GM12878 (cell line): ENCODE measurements around the gene FOXP1. TPM values are rescaled to one million over a fixed set of nuclear protein-coding genes. Genes with fewer than 3 reads are reported as not detected.

Experiments used
- ATAC-seq: fragments of 200-7000 bp; cut with Tn5 transposase; 3 replicates; pipeline ENCODE4 v1.9.1; 2020; ENCODE audit warnings: mild to moderate bottlenecking, moderate library complexity
- BruUV-seq: library from RNA; stranded (reverse); fragments of 400-500 nt; replicated peaks from 2 replicates; lab custom pipeline; 2021; lab: Mats Ljungman, UMichigan
- CTCF ChIA-PET: fragments of 300-600 bp; sonication (Branson Sonifier 250); formaldehyde crosslinking; extraction: SDS; loops from one replicate; lab custom pipeline; 2021; ENCODE audit warnings: inconsistent platforms; lab: Yijun Ruan, JAX
- POLR2A ChIA-PET: fragments of 350-600 bp; formaldehyde crosslinking; extraction: SDS; loops from one replicate; lab custom pipeline; 2021; ENCODE audit warnings: inconsistent platforms; lab: Charles Lee
- RAD21 ChIA-PET: fragments of 300-600 bp; sonication (Branson Sonifier 250); formaldehyde crosslinking; loops from one replicate; lab custom pipeline; 2023; ENCODE audit warnings: antibody characterized with exemption; ENCODE audit not compliant: unreplicated experiment; lab: Charles Lee
- SMC1A ChIA-PET: fragments of 300-600 bp; sonication (Branson Sonifier 250); formaldehyde crosslinking; loops from one replicate; lab custom pipeline; 2023; ENCODE audit not compliant: unreplicated experiment, uncharacterized antibody; lab: Charles Lee
- DNase-seq: peaks from one replicate; pipeline ENCODE4 v3.0.0-alpha.2; 2011; ENCODE audit warnings: low read depth, low spot score
- FAIRE-seq: peaks from 3 replicates; lab custom pipeline; 2011; peaks lifted over from hg19 to GRCh38; lab: Jason Lieb, UNC
- H2AFZ ChIP-seq: 2 replicates; pipeline ENCODE4 v1.6.0; 2011; ENCODE audit warnings: low read depth, low read length, control low read depth; ENCODE audit not compliant: control insufficient read depth
- H3K27ac ChIP-seq: 2 replicates; pipeline ENCODE4 v1.5.1; 2011; ENCODE audit warnings: control low read depth; ENCODE audit not compliant: control insufficient read depth, insufficient read depth
- H3K27me3 ChIP-seq, 2 experiments: replicated peaks in 1 of 2; 2 replicates each; pipeline versions ENCODE4 v1.6.0 to v1.6.1; 2011; ENCODE audit warnings: low read length in 1 of 2; ENCODE audit not compliant: control insufficient read depth in 2 of 2, insufficient read depth in 2 of 2
- H3K36me3 ChIP-seq, 2 experiments: 2 replicates each; pipeline ENCODE4 v1.5.1; 2011; ENCODE audit warnings: low read length in 1 of 2; ENCODE audit not compliant: control insufficient read depth in 2 of 2, insufficient read depth in 2 of 2
- H3K4me1 ChIP-seq: 2 replicates; pipeline ENCODE4 v1.6.1; 2011; ENCODE audit warnings: mild to moderate bottlenecking, low read length, moderate library complexity, mixed read lengths; ENCODE audit not compliant: control insufficient read depth, insufficient read depth
- H3K4me2 ChIP-seq: 2 replicates; pipeline ENCODE4 v1.6.0; 2011; ENCODE audit warnings: control low read depth; ENCODE audit not compliant: control insufficient read depth, insufficient read depth
- H3K4me3 ChIP-seq: fragments of 200-600 bp; sonication (generic); 2 replicates; pipeline ENCODE4 v1.5.1; 2016
- H3K79me2 ChIP-seq: 2 replicates; pipeline ENCODE4 v1.6.0; 2011; ENCODE audit warnings: low read length; ENCODE audit not compliant: control insufficient read depth, insufficient read depth
- H3K9ac ChIP-seq: 2 replicates; pipeline ENCODE4 v1.8.0; 2011; ENCODE audit warnings: low read length, control low read depth, mixed read lengths; ENCODE audit not compliant: control insufficient read depth, insufficient read depth
- H3K9me3 ChIP-seq: replicated peaks from 3 replicates; pipeline ENCODE4 v1.5.1; 2011; ENCODE audit warnings: mild to moderate bottlenecking, low read length; ENCODE audit not compliant: control insufficient read depth, insufficient read depth
- H4K20me1 ChIP-seq: 2 replicates; pipeline ENCODE4 v1.6.0; 2011; ENCODE audit not compliant: control insufficient read depth, insufficient read depth
- CREB1 ChIP-seq: IDR thresholded peaks from 2 replicates; pipeline ENCODE4 v1.6.1; 2012; ENCODE audit warnings: low read depth, mild to moderate bottlenecking, inconsistent platforms
- EP300 ChIP-seq, 2 experiments: fragments of 150-350 bp in 1 of 2; IDR thresholded peaks; 2 replicates each; pipeline ENCODE4 v1.6.1; 2011 to 2012; ENCODE audit warnings: low read depth in 2 of 2, low read length in 2 of 2, borderline replicate concordance in 1 of 2, improper control_type of control experiment in 1 of 2, inconsistent platforms in 1 of 2; ENCODE audit not compliant: control insufficient read depth in 1 of 2
- FOXK2 ChIP-seq: fragments of 450-650 bp; IDR thresholded peaks from 2 replicates; pipeline ENCODE4 v1.6.1; 2017; ENCODE audit warnings: mild to moderate bottlenecking, moderate library complexity
- GATAD2B ChIP-seq: fragments of 450-650 bp; conservative IDR thresholded peaks from 2 replicates; pipeline ENCODE4 v1.6.1; 2017; ENCODE audit warnings: low read depth, mild to moderate bottlenecking, moderate library complexity
- MYC ChIP-seq: IDR thresholded peaks from 2 replicates; pipeline ENCODE4 v1.6.1; 2011; ENCODE audit warnings: mild to moderate bottlenecking, low read length, moderate library complexity, inconsistent platforms; ENCODE audit not compliant: insufficient read depth, insufficient replicate concordance, insufficient read length, severe bottlenecking
- NRF1 ChIP-seq: conservative IDR thresholded peaks from 2 replicates; pipeline ENCODE4 v1.6.1; 2011; ENCODE audit warnings: mild to moderate bottlenecking, low read depth, low read length, improper control_type of control experiment
- PRDM15 ChIP-seq: fragments of 450-650 bp; formaldehyde crosslinking; IDR thresholded peaks from 2 replicates; pipeline ENCODE4 v1.4.0; 2020; ENCODE audit warnings: mild to moderate bottlenecking, moderate library complexity
- SMAD1 ChIP-seq: fragments of 450-650 bp; IDR thresholded peaks from 2 replicates; pipeline ENCODE4 v1.6.1; 2018; ENCODE audit warnings: mild to moderate bottlenecking, low read depth; ENCODE audit not compliant: partially characterized antibody
- SMARCA5 ChIP-seq: fragments of 450-650 bp; IDR thresholded peaks from 2 replicates; pipeline ENCODE4 v1.6.1; 2017; ENCODE audit warnings: mild to moderate bottlenecking
- WGBS: methylation state at CpG from one replicate; pipeline ENCODE4 v1.1.6; 2016; ENCODE audit warnings: low lambda C conversion rate; ENCODE audit not compliant: insufficient replicate concordance, insufficient coverage; ENCODE audit errors: missing lambda C conversion rate; 5-methylcytosine and 5-hydroxymethylcytosine counted together
- in situ Hi-C: fragments of 300-500 bp; cut with MboI; formaldehyde crosslinking; loops from 9 replicates; pipeline ENCODE4 v1.14.3; 2018; ENCODE audit warnings: mixed read lengths
- intact Hi-C: fragments of 100-400 bp; cut with micrococcal nuclease; formaldehyde crosslinking; loops from one replicate; pipeline ENCODE4 v1.14.2; 2022; ENCODE audit not compliant: unreplicated experiment
- polyA plus RNA-seq, 11 experiments: library from polyadenylated mRNA; depleted of rRNA in 4 of 11; unstranded in 6 of 11; stranded (reverse) in 5 of 11; fragments of >200 nt; fragmentation: Nextera tagmentation in 4 of 11; fragmentation: Illumina TruSeq in 1 of 11; extraction: Ambion mirVana in 4 of 11; extraction: Trizol in 1 of 11; gene quantifications; 1 replicate in 1 of 11; 2 replicates in 10 of 11; pipeline versions ENCODE4 v1.2.1 to v1.2.3, GENCODE V29; 2011 to 2016; ENCODE audit warnings: inconsistent platforms in 2 of 11, missing spikeins in 2 of 11, low read depth in 1 of 11
- total RNA-seq, 4 experiments: library from RNA; depleted of rRNA in 3 of 4; stranded (reverse); fragments of >200 nt in 3 of 4; fragmentation: Illumina TruSeq in 1 of 4; extraction: Trizol in 1 of 4; gene quantifications; 2 replicates each; pipeline versions ENCODE4 v1.2.1 to v1.2.3, GENCODE V29; 2013 to 2021
- TF ChIP-seq, protein P1 (sequence below): fragments of 450-650 bp; IDR thresholded peaks from 2 replicates; pipeline ENCODE4 v1.6.1; 2016; ENCODE audit warnings: mild to moderate bottlenecking
- TF ChIP-seq, protein P2 (sequence below): fragments of 450-650 bp; IDR thresholded peaks from 2 replicates; pipeline ENCODE4 v1.6.1; 2018; ENCODE audit warnings: borderline replicate concordance, mild to moderate bottlenecking; ENCODE audit not compliant: partially characterized antibody
- TF ChIP-seq, protein P3 (sequence below), 3 experiments: IDR thresholded peaks in 2 of 3; conservative IDR thresholded peaks in 1 of 3; 2 replicates each; pipeline ENCODE4 v1.5.1; 2011; ENCODE audit warnings: low read depth in 3 of 3, low read length in 3 of 3, mild to moderate bottlenecking in 3 of 3, control low read depth in 2 of 3, moderate library complexity in 2 of 3, inconsistent platforms in 1 of 3, mixed read lengths in 1 of 3; ENCODE audit not compliant: control insufficient read depth in 2 of 3, insufficient read depth in 1 of 3; ENCODE audit errors: extremely low read depth in 1 of 3

FOXP1 gene
- total and polyA plus RNA-seq, 10 of the 15 experiments (the other 5 are each of a cell fraction or from before 2014, with no cell fraction given) = 0.05 to 1.6 (median 0.20) TPM; not detected in 1

GRCh38 chr3:71395927-71396695 lies 187.4 kb downstream of the FOXP1 start:
- no peak overlapping the region for H3K4me2 ChIP-seq
- no peak overlapping the region for H3K4me3 ChIP-seq
- no TSS peak for BruUV-seq
- RAD21 ChIA-PET = no interaction called here
- H3K9me3 ChIP-seq = no peaks in the 10 kb centered on the region
- H3K9ac ChIP-seq = no peak overlapping the region
- H3K36me3 ChIP-seq = no peaks in the 10 kb centered on the region
- H3K27me3 ChIP-seq = peaks cover 0 to 4% of the 10 kb centered on the region in 2 experiments; a peak in 2 of 4 replicates
- DNase-seq (no peak), ATAC-seq (no peak), FAIRE-seq (no peak)
- no peaks in the 10 kb centered on the region for H4K20me1 ChIP-seq
- CTCF ChIA-PET = interaction anchor here (1.3 to 2.9 kb wide), 5 partner anchors 12 to 389 kb away, joined by 4 to 9 read pairs (median 6); no protein-coding TSS in a partner anchor
- intact Hi-C loops (no loop called here), in situ Hi-C loops (loop anchor here (10.0 kb wide), 1 partner anchor 311 kb away; no protein-coding TSS in a partner anchor)
- POLR2A ChIA-PET = no interaction called here
- SMC1A ChIA-PET = interaction anchor here (0.9 to 1.6 kb wide), 2 partner anchors 13 to 165 kb away, joined by 3 to 4 read pairs; no protein-coding TSS in a partner anchor
- H3K79me2 ChIP-seq = no peaks in the 10 kb centered on the region
- H3K4me1 ChIP-seq = peaks cover 22% of the 10 kb centered on the region
- no peak overlapping the region for H3K27ac ChIP-seq
- 27% methylated on average over 7 of the region's 7 CpGs for WGBS
- no peak overlapping the region for H2AFZ ChIP-seq
- TF ChIP-seq EP300 (IDR thresholded peaks at IDR 0.05; ENCODE audit: borderline replicate concordance in 1 of 2, control insufficient read depth in 1 of 2, low read depth in 2 of 2, low read length in 2 of 2) = no peak
- no peak for TF ChIP-seq GATAD2B
- no peak for TF ChIP-seq PRDM15 (CRISPR knock-in tag)
- TF ChIP-seq FOXK2 = no peak
- TF ChIP-seq, protein P1, sequence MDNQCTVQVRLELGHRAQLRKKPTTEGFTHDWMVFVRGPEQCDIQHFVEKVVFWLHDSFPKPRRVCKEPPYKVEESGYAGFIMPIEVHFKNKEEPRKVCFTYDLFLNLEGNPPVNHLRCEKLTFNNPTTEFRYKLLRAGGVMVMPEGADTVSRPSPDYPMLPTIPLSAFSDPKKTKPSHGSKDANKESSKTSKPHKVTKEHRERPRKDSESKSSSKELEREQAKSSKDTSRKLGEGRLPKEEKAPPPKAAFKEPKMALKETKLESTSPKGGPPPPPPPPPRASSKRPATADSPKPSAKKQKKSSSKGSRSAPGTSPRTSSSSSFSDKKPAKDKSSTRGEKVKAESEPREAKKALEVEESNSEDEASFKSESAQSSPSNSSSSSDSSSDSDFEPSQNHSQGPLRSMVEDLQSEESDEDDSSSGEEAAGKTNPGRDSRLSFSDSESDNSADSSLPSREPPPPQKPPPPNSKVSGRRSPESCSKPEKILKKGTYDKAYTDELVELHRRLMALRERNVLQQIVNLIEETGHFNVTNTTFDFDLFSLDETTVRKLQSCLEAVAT = no peak
- TF ChIP-seq SMARCA5 = no peak
- TF ChIP-seq, protein P2, sequence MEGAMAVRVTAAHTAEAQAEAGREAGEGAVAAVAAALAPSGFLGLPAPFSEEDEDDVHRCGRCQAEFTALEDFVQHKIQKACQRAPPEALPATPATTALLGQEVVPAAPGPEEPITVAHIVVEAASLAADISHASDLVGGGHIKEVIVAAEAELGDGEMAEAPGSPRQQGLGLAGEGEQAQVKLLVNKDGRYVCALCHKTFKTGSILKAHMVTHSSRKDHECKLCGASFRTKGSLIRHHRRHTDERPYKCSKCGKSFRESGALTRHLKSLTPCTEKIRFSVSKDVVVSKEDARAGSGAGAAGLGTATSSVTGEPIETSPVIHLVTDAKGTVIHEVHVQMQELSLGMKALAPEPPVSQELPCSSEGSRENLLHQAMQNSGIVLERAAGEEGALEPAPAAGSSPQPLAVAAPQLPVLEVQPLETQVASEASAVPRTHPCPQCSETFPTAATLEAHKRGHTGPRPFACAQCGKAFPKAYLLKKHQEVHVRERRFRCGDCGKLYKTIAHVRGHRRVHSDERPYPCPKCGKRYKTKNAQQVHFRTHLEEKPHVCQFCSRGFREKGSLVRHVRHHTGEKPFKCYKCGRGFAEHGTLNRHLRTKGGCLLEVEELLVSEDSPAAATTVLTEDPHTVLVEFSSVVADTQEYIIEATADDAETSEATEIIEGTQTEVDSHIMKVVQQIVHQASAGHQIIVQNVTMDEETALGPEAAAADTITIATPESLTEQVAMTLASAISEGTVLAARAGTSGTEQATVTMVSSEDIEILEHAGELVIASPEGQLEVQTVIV = no peak
- TF ChIP-seq CREB1 = no peak
- TF ChIP-seq NRF1 = no peak
- TF ChIP-seq SMAD1 = no peak
- no peak for TF ChIP-seq MYC
- TF ChIP-seq, protein P3, sequence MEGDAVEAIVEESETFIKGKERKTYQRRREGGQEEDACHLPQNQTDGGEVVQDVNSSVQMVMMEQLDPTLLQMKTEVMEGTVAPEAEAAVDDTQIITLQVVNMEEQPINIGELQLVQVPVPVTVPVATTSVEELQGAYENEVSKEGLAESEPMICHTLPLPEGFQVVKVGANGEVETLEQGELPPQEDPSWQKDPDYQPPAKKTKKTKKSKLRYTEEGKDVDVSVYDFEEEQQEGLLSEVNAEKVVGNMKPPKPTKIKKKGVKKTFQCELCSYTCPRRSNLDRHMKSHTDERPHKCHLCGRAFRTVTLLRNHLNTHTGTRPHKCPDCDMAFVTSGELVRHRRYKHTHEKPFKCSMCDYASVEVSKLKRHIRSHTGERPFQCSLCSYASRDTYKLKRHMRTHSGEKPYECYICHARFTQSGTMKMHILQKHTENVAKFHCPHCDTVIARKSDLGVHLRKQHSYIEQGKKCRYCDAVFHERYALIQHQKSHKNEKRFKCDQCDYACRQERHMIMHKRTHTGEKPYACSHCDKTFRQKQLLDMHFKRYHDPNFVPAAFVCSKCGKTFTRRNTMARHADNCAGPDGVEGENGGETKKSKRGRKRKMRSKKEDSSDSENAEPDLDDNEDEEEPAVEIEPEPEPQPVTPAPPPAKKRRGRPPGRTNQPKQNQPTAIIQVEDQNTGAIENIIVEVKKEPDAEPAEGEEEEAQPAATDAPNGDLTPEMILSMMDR (IDR thresholded peaks at IDR 0.05 in 2 of 3, conservative IDR thresholded peaks at IDR 0.05 in 1 of 3; ENCODE audit: control insufficient read depth in 2 of 3, extremely low read depth in 1 of 3, insufficient read depth in 1 of 3, low read depth in 3 of 3, low read length in 3 of 3) = no peak
